Adrenal gland (tissue), 5 donors: Measurements from ENCODE around the gene OR5H15.

Experiments
- CTCF ChIP-seq, 6 experiments: fragments of 450-650 bp in 4 of 6; fragments of 200-600 bp in 2 of 6; sonication (generic) in 1 of 6; IDR thresholded peaks; 1 replicate in 5 of 6; 2 replicates in 1 of 6; pipeline versions ENCODE4 v1.5.1 to v1.8.0; 2016 to 2021; ENCODE audit warnings: antibody characterized with exemption in 6 of 6, mild to moderate bottlenecking in 2 of 6, moderate library complexity in 1 of 6
- POLR2A ChIP-seq, 2 donors: fragments of 450-650 bp; IDR thresholded peaks; one replicate each; pipeline ENCODE4 v1.6.1; 2017; ENCODE audit warnings: antibody characterized with exemption in 2 of 2, mild to moderate bottlenecking in 2 of 2, moderate library complexity in 1 of 2
- donor health status: DM: no; HTN: no; CAD: no.

- TF ChIP-seq POLR2A (IDR thresholded peaks at IDR 0.05) = no peak
- TF ChIP-seq CTCF (IDR thresholded peaks at IDR 0.05) = no peak
Observed at GRCh38 chr3:98185180-98185579, 18.7 kb downstream of the OR5H15 start.
